GM18526 (cell line): ENCODE data around the gene SKAP1.

Experiments used
- POLR2A ChIP-seq: IDR thresholded peaks from 3 replicates; pipeline ENCODE4 v1.6.1; 2011; ENCODE audit not compliant: insufficient read length; ENCODE audit errors: extremely low read depth

SKAP1 gene

DNA sequence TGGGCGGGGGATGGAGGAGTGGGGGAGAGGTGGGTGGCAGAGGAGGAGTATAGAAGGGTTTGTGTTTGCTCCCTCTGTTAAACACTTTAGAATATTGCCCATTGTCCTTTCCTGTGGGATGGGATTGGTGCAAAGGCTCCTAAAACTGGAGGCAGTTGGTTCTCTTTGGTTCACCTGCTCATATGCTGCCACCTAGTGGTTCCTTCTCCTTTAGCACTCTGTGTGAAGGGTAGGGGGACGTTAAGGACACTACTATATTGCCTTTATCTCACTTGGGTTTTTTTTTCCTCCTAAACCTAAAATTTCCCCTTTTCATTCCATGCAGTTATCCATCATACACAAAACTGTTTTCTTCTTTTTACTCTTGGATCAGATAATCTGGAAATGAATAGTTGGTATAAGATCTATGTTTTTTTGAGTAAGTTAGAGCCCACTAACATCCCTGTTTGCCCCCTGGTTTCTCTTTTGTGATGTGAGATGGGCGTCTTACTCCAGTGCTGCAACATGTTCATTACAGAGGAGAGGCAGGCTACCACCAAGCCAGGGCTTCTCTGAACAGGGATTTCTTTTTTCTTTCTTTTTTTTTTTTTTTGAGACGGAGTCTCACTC lies 298.7 kb downstream of the SKAP1 start:
- no peak for TF ChIP-seq POLR2A

DNA sequence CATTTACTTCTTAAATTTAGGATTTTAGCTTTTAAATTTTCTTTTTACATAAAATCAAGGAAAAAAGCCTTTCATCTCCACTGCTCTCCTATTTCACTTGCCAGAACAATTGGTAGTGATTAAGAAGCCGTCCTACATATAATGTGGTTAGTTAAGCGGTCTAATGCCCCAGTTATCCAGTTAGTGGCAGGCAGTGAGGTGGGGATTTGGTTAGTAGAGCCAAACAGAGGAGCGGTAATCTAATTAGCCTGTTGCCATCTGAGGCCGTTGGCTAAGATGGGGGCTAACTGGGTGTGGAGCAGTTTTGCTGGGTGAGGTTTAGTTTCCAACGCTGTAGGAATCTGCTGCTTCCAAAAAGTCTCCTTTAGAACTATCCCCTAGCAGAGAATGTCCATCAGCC lies 300.0 kb downstream of the SKAP1 start:
- TF ChIP-seq POLR2A: no peak

DNA sequence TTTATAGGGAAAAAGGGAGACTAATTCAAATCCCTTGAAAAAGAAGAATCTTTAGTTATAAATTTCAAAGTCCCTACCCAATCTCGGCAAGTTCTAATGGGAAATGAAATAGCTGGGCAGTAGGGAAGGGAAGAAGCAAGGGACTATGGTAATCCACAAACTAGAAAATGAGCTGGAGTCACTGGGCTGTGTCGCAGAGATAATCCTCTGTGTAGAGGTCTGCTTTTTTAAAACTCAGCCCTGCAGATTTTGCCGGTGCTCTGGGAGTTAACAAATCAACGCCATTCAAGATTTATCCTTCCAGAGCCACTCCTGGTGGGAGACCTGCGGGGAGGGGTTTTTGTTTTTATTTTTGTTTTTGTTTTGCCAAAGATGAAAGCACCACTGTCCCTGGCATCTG lies 301.6 kb downstream of the SKAP1 start:
- TF ChIP-seq POLR2A: no peak

DNA sequence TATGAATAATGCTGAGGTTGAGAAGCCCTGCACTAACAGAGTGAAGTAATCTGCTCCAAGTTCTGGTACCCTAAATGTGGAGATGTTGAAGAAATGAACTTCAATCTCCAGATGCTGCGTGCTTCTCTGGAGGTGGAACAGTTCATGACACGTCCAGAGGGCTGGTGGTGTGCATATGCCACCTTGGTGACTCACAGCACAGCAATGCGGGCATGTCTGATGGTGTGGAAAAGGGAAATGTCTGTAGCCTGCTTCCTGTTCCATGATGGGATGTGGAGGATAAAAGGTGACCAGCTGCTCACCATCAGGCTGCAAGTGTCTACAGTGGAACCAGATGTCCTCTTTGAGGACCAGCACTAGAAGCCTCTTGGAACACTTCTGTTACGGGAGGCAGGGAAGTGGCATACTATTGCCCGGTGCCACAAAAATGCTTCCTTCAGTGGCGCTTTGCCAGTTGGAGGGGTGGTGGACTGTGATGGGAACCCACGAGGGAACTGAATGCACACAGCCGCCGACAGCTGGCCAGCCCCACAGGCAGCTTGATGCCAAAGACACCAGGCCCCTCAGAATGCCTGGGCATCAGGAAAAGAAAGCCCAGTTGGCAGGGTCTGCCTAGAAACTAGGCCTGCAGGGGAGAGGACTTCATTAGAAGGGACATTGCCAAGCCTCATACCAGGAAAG lies 302.5 kb downstream of the SKAP1 start:
- TF ChIP-seq POLR2A: no peak

DNA sequence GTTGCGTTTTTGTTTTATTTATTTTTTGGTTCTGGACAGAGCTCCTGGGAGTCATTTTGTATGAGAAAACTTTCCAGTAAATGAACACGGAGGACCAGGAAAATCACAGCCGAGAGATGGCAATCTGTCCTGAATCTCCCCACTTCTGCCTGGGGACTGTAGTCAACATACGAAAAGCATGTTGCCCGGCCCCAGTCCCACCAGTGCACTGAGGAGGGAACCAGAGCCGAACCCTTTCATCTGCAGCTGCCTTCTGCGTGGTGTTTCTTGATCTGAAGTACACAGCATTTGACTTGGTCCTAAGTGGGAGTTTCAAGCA lies 303.5 kb downstream of the SKAP1 start:
- no peak for TF ChIP-seq POLR2A

DNA sequence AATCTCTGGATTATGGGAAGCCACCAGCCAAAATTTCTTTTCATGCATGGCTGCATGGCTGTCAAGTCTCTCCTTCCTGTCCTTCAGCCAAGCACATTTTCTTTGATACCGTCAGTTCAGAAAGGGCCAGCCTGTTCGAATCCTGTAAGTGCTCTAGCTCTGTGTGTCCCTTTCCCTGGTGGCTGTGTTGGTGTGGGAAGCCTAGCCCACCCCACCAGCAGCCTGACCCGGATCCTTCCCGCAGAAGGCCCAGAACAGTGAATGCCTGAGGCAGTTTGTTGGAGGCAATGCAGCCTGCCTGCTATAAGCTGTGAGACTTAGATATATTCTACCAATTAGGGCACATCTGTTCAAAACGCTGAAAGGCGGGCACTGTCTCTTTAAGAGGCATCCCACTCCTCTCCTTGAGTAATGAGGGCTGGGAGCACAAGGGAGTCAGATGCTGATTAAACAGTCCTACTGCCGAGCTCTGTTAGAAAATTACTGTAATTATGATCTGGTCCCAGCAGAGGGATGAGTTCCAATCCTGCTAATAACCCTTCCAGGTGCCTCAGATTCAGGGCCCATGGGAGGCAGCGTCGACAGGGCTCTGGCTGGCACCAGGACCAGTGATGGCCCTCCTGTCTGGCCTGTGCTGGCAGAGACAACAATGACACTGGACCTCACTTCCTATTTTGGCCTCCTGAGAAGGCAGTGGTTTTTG lies 304.0 kb downstream of the SKAP1 start:
- no peak for TF ChIP-seq POLR2A

DNA sequence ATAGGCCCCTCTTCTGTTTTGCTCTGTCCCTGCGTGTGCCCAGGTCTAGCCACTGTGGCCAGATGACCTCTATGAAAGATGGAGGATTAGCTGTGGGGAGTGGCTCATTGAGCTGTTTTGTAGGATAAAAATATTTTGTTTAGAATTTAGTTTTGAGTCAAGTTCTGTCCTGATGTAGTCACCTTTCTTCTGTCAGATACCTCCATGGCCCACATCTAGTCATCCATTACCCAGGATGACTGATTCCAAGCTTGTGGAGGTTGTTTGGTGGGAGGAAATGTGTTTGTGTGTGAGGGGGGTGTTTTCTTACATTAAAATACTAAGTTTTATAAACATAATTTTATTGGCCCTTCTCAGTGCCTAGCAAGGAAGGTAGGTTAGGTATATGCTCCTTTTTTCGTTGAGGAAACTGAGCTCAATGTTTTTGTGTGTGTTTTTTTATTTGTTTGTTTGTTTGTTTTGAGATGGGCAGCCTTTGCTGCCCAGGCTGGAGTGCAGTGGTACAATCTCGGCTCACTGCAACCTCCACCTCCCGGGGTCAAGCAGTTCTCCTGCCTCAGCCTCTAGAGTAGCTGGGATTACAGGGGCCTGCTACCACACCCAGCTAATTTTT lies 306.1 kb downstream of the SKAP1 start:
- no peak for TF ChIP-seq POLR2A

DNA sequence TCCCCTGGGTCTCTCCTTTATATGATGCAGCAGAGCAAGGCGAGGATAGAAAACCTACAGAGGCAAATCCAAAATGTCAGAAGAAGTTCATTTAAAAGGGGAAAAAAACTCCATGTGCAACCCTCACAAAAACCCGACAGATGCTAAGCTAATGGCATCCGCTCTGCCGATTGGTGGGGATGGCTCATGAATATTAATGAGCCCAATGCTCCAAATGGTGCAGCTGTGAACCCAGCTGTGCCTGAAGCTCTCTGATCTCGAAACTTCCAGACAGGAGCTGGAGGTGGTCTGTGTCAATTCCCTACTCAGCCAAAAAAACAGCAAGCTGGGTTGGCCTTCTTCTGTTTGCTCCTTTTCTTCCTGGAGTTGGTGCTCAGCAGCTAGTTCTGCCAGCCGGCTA lies 306.9 kb downstream of the SKAP1 start:
- TF ChIP-seq POLR2A: no peak

DNA sequence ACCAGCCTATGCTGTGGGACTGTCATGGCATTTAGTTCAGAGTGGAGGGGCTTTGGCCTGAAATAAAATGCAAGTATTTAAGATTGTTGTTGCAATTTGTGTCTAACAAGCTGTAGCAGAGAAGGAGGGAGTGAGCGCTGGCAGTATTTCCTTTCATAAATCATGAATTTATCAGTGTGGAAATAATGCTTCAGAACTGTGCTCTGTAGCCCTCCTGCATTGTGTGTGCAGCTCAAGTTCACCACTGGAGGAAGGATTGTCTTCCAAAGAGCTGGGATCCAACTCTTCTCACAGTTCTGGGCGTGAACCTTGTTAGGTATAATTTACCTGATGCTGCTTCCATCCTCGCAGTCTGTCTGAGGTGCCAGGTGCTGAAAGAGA lies 307.4 kb downstream of the SKAP1 start:
- TF ChIP-seq POLR2A: no peak

DNA sequence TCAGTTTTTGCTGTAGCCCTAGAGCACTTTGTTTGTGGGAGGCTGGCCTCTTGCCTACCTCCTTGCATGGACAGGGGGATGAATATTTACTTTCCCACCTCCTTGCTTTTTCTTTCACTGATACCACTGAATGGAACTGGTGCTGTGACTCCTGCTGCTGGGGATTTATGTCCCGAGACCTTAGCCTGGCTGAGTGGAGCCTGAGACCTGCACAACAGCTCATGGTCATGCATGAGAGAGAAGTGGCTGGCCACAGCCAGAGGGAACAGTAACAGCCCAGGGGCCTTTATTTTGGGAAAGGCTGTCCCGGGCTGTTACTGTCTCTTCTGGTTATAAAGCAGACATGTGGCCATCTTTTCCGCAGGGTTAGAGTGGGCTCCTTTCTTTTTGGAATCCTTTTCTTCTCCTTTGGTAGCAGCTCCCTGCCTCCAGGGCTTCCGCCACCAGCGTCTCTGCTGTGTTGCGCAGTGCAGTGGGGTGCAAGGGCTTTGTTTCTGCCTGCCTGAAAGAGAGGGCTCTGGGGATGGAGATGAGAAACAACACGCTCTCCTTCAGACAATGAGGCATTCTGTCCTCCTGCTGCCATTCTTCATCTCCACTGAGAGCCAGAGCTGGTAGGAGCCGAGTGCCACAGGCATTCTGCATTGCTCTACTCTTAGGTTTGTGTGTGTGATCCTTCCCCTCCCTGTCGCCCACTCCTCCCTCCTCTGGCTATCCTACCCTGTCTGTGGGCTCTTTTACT lies 307.9 kb downstream of the SKAP1 start:
- no peak for TF ChIP-seq POLR2A

DNA sequence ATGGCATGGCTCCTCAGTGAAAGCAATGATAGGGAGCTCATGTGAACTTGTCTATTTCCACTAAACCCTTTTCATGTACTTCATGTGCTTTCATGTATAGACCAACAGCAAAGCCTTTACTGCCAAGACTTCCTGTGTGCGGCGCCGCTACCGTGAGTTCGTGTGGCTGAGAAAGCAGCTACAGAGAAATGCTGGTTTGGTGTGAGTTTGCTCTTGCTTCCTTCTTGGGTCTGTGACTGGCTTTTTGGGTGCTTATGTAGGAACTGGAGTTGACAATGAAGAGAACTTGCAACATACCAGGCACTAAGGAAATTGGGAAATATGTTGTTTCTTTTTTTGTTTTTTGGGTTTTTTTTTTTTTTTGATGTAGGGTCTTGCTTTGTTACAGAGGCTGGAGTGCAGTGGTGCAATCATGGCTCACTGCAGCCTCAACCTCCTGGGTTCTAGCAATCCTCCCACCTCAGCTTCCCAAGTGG lies 316.8 kb downstream of the SKAP1 start:
- no peak for TF ChIP-seq POLR2A

DNA sequence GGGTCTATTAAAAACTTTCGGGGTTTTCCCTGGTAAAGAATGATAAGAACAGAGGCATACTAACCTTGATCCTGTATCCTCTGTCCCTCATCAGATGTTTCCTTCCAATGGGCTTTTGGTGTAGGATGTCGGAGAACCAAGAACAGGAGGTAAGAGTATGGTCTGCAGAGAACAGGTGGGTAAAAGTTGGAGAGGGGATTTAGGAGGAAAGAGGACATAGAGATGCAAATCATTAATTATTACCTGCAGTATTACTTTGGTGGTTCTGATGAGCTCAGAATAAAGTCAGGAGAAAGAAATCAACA lies 318.1 kb downstream of the SKAP1 start:
- TF ChIP-seq POLR2A: no peak

DNA sequence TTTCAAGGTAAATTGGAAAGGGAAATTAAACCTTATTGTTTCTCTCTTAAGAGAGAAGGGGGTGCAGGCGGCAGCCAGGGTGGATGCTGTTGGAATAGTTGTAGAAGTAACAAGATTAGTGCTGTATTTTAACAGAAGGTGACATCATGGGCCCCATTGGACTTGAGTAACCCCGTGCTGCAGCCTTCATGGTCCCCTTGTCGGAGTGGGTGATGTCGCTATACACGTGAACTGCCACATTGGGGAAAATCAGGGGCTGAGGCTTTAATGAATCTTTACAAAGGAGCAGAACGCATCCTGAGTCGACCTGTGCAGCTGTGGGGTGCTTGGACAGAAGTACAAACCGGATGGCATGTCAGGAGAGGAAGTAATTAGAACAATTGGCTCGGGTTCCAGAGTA lies 319.3 kb downstream of the SKAP1 start:
- TF ChIP-seq POLR2A: no peak

DNA sequence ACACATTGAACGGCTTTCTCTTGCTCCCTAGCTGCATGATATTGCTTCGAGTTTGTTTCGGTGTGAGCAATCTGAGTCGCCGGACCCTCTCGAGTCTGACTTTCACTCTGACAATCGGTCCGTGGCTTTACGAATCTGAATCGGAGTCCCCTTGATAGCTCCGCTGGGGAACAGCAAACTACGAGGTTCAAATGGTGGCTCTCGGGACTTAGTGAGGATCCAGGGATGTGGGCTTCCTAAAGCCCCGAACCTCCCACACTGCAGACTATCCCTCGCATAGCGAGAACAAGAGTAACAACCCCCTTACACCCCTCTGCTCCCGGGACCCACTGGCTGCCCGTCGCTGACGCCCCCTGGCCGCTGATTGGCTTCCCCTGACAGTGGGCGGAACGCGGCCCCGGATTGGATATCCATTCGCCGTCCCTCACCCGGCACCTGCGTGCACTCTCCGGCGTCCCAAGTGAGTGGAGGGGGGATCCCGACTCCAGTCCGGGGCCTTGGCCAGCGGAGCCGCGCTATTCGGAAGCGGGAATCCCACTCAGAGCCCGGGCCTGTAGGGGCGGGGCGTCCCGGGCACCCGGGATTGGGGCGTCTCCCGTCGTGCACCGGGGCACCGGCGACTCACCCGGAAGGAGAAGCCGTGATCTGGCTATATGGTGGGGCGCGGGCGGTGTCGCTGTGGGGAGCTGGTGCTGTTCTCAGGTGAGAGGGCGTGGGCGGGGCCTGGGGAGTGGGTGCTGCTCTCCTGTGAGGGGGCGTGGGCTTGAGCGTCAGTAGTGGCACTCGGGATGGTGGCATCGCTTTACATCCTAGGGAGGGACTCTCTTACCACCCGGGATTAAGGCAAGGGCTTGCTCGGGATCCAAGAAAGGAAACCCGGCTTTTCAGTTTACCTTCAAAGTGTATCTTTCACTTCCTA lies 322.6 kb downstream of the SKAP1 start, which contains the start of gene SNX11:
Gene SNX11 (plus strand): TSS at position 630 of the 919 bp plus-strand sequence. CDS start 4,278 bp downstream, outside the sequence.
- TF ChIP-seq POLR2A: peak; percentile 72

DNA sequence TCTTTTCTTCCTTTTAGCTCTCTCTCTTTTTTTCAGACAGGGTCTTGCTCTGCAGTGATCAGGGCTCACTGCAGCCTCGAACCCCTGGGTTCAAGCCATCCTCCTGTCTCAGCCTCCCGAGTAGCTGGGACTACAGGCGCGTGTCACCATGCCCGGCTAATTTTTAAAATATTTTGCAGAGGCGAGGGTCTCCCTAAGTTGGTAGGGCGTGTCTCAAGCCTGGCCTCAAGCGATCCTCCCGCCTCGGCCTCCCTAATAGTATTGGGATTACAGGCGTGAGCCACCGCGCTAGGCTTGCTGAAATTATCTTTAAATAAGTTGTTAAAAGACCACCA lies 323.2 kb downstream of the SKAP1 start:
- no peak for TF ChIP-seq POLR2A
